KMS-11 (cell line): ENCODE data around the gene RAB33B.
"Not testable (repeated sequence)": the region's sequence is repeated elsewhere in the genome, so short reads cannot be mapped to it uniquely, and the experiment has no call there.

Experiments used
- H2AFZ ChIP-seq: fragments of 200-600 bp; sonication (generic); 2 replicates; pipeline ENCODE4 v1.6.1; 2016; ENCODE audit warnings: antibody characterized with exemption, mixed run types, low read depth
- H3K27ac ChIP-seq: fragments of 200-600 bp; sonication (generic); 2 replicates; pipeline ENCODE4 v1.6.1; 2016; ENCODE audit warnings: mild to moderate bottlenecking, mixed run types
- H3K27me3 ChIP-seq: fragments of 200-600 bp; sonication (generic); 2 replicates; pipeline ENCODE4 v1.6.1; 2017; ENCODE audit warnings: mild to moderate bottlenecking, low read depth, mixed run types, moderate library complexity; ENCODE audit not compliant: insufficient read depth
- H3K36me3 ChIP-seq: fragments of 200-600 bp; sonication (generic); 2 replicates; pipeline ENCODE4 v1.6.1; 2017; ENCODE audit warnings: mild to moderate bottlenecking, mixed run types; ENCODE audit not compliant: insufficient read depth
- H3K4me1 ChIP-seq: fragments of 200-600 bp; sonication (generic); 2 replicates; pipeline ENCODE4 v1.6.1; 2016; ENCODE audit warnings: mild to moderate bottlenecking, low read depth, mixed run types; ENCODE audit not compliant: poor library complexity, severe bottlenecking
- H3K4me2 ChIP-seq: fragments of 200-600 bp; sonication (generic); 2 replicates; pipeline ENCODE4 v1.7.0; 2016; ENCODE audit warnings: mild to moderate bottlenecking, mixed run types
- H3K4me3 ChIP-seq: fragments of 200-600 bp; sonication (generic); IDR thresholded peaks from 2 replicates; pipeline ENCODE4 v1.6.1; 2017; ENCODE audit warnings: low read depth, low read length, mixed read lengths; ENCODE audit not compliant: insufficient read depth
- H3K79me2 ChIP-seq: fragments of 200-600 bp; sonication (generic); 2 replicates; pipeline ENCODE4 v1.6.1; 2016; ENCODE audit warnings: low read depth, mixed run types; ENCODE audit not compliant: insufficient read depth
- H3K9ac ChIP-seq: fragments of 200-600 bp; sonication (generic); 2 replicates; pipeline ENCODE4 v1.6.1; 2016; ENCODE audit warnings: mild to moderate bottlenecking, mixed run types
- H4K20me1 ChIP-seq: fragments of 200-600 bp; sonication (generic); 2 replicates; pipeline ENCODE4 v1.6.1; 2016; ENCODE audit warnings: mild to moderate bottlenecking, mixed run types; ENCODE audit not compliant: insufficient read depth
- TF ChIP-seq, protein P1 (sequence below): fragments of 200-600 bp; sonication (generic); conservative IDR thresholded peaks from 2 replicates; pipeline ENCODE4 v1.6.1; 2017; ENCODE audit warnings: low read depth, mild to moderate bottlenecking, antibody characterized with exemption, low read length, moderate library complexity, mixed read lengths

Gene RAB33B

DNA sequence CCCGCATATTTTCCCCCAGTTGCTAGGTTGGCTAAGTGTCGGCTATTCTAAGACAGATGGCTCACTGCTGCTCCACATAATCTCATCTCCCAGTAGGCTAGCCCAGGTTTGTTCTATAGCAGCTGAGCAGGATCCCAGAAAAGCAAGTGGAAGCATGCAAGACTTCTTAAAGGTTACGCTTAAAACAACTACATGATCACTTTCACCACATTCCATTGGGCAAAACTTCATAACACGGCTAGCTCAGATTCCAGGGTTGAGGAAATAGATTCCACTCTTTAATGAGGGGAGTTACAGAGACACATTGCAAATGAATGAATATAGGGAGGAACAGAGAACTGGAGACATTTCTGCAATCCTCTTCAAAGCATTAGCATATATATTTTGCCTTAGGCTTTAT lies 12.9 kb upstream of the RAB33B start:
- Histone ChIP-seq H4K20me1 (no peaks in the 10 kb centered on the region), H3K27me3 (no peaks in the 10 kb centered on the region), H3K36me3 (no peaks in the 10 kb centered on the region)

DNA sequence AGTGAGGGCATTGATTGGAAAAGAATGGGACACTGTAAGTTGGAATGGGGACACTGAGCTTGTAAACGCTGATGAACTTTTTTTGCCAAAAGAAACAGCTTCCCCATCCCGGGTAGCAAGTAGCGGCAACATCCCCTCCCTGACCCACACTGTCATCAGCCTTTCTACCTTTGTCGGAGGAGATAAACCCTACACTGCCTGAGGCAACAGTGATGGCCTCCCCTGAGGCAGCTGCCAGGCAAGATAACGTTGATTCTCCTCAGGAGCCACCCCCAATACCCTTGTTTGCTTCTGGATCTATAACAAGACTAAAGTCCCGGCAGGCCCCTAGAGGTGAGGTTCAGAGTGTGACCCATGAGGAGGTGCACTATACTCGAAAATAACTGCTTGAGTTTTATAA lies 10.3 kb upstream of the RAB33B start:
- Histone ChIP-seq H3K36me3 (no peaks in the 10 kb centered on the region), H4K20me1 (no peaks in the 10 kb centered on the region), H3K79me2 (no peaks in the 10 kb centered on the region), H3K9ac (no peak overlapping the region), H3K4me2 (no peak overlapping the region), H2AFZ (no peak overlapping the region), H3K27ac (no peak overlapping the region), H3K4me3 (no peak overlapping the region), H3K4me1 (peaks cover under 1% of the 10 kb centered on the region), H3K27me3 (no peaks in the 10 kb centered on the region)
- TF ChIP-seq, protein P1, sequence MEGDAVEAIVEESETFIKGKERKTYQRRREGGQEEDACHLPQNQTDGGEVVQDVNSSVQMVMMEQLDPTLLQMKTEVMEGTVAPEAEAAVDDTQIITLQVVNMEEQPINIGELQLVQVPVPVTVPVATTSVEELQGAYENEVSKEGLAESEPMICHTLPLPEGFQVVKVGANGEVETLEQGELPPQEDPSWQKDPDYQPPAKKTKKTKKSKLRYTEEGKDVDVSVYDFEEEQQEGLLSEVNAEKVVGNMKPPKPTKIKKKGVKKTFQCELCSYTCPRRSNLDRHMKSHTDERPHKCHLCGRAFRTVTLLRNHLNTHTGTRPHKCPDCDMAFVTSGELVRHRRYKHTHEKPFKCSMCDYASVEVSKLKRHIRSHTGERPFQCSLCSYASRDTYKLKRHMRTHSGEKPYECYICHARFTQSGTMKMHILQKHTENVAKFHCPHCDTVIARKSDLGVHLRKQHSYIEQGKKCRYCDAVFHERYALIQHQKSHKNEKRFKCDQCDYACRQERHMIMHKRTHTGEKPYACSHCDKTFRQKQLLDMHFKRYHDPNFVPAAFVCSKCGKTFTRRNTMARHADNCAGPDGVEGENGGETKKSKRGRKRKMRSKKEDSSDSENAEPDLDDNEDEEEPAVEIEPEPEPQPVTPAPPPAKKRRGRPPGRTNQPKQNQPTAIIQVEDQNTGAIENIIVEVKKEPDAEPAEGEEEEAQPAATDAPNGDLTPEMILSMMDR: no peak

More for the DNA sequence above, 12.9 kb upstream of the RAB33B start:
- no peak overlapping the region for H2AFZ ChIP-seq
- no peak overlapping the region for H3K4me3 ChIP-seq
- H3K4me2 ChIP-seq: no peak overlapping the region
- H3K79me2 ChIP-seq: no peaks in the 10 kb centered on the region
- no peak overlapping the region for H3K9ac ChIP-seq
- TF ChIP-seq, protein P1: no peak
- peaks cover 12% of the 10 kb centered on the region for H3K4me1 ChIP-seq
- no peak overlapping the region for H3K27ac ChIP-seq

DNA sequence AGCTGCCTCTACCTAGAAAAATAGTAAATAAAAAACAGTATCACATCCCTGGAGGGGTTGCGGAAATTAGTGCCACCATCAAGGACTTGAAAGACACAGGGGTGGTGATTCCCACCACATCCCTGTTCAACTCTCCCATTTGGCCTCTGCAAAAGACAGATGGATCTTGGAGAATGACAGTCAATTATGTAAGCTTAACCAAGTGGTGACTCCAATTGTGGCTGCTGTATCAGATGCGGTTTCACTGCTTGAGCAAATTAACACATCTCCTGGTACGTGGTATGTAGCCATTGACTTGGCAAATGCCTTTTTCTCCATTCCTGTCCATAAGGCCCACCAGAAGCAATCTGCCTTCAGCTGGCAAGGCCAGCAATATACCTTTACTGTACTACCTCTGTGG lies 9.0 kb upstream of the RAB33B start:
- H3K9ac ChIP-seq, H3K36me3 ChIP-seq, H3K79me2 ChIP-seq, H3K4me2 ChIP-seq, H3K27ac ChIP-seq, H3K27me3 ChIP-seq, H4K20me1 ChIP-seq, H3K4me3 ChIP-seq, H3K4me1 ChIP-seq, H2AFZ ChIP-seq: not testable (repeated sequence)

- H2AFZ ChIP-seq, H3K9ac ChIP-seq, H3K4me3 ChIP-seq, H3K27me3 ChIP-seq, H3K79me2 ChIP-seq, H4K20me1 ChIP-seq, H3K4me2 ChIP-seq, H3K27ac ChIP-seq, H3K36me3 ChIP-seq: not testable (repeated sequence)
- peaks cover 12% of the 10 kb centered on the region for H3K4me1 ChIP-seq
These were observed 6.8 kb upstream of the RAB33B start for GRCh38 chr4:139447078-139447477.

GRCh38 chr4:139450586-139450985 lies 3.3 kb upstream of the RAB33B start:
- Histone ChIP-seq H3K4me1 (peaks cover 25% of the 10 kb centered on the region), H3K4me3 (no peak overlapping the region), H3K27me3 (no peaks in the 10 kb centered on the region), H3K4me2 (no peak overlapping the region), H4K20me1 (no peaks in the 10 kb centered on the region), H3K9ac (no peak overlapping the region), H3K36me3 (no peaks in the 10 kb centered on the region), H2AFZ (no peak overlapping the region), H3K27ac (no peak overlapping the region), H3K79me2 (peaks cover 21% of the 10 kb centered on the region; the same call in 1 of the 2 replicates)
- TF ChIP-seq, protein P1: no peak
